Psoas muscle (tissue), 8 donors: Measurements from ENCODE around the gene MRPS9. TPM values are rescaled to one million over a fixed set of nuclear protein-coding genes. Genes with fewer than 3 reads are reported as not detected.

Experiments used
- ATAC-seq, 4 donors: fragments of 200-7000 bp; cut with Tn5 transposase; one replicate each; pipeline ENCODE4 v1.9.1; 2020; ENCODE audit warnings: moderate library complexity in 3 of 4, mild to moderate bottlenecking in 2 of 4
- DNase-seq, 2 donors: peaks; one replicate each; pipeline ENCODE4 v3.0.0-alpha.2; 2020
- H3K27ac ChIP-seq: fragments of 200-600 bp; one replicate; pipeline ENCODE4 v1.8.0; 2022
- H3K27me3 ChIP-seq, 3 donors: fragments of 200-600 bp in 1 of 3; one replicate each; pipeline versions ENCODE4 v1.6.1 to v1.8.0; 2013 to 2022; ENCODE audit warnings: low read length in 2 of 3, mild to moderate bottlenecking in 2 of 3, moderate library complexity in 1 of 3; ENCODE audit not compliant: insufficient read depth in 3 of 3
- H3K36me3 ChIP-seq, 2 donors: fragments of 200-600 bp in 1 of 2; one replicate each; pipeline versions ENCODE4 v1.6.1 to v1.8.0; 2013 to 2022; ENCODE audit warnings: low read depth in 1 of 2, mild to moderate bottlenecking in 1 of 2, moderate library complexity in 1 of 2; ENCODE audit not compliant: insufficient read depth in 1 of 2
- H3K4me1 ChIP-seq: fragments of 200-600 bp; one replicate; pipeline ENCODE4 v1.8.0; 2022
- H3K4me3 ChIP-seq: fragments of 200-600 bp; one replicate; pipeline ENCODE4 v1.8.0; 2022; ENCODE audit warnings: mild to moderate bottlenecking
- H3K9me3 ChIP-seq: fragments of 200-600 bp; one replicate; pipeline ENCODE4 v1.8.0; 2022
- WGBS, 3 donors: extraction: QIAGEN DNeasy Blood & Tissue Kit; methylation state at CpG; one replicate each; pipeline versions ENCODE4 v1.1.6 to v1.1.7; 2013; 5-methylcytosine and 5-hydroxymethylcytosine counted together
- intact Hi-C, 2 donors: fragments of 100-400 bp; cut with DNase I; formaldehyde crosslinking; loops; one replicate each; pipeline versions ENCODE4 v1.11.0 to v1.14.2; 2022
- long read RNA-seq, 2 donors: library from polyadenylated mRNA; unstranded; transcript quantifications; one replicate each; pipeline ENCODE4 v2.0.0, GENCODE V29; 2021
- polyA plus RNA-seq, 3 donors: library from polyadenylated mRNA; stranded (reverse); fragments of 200-250 nt; gene quantifications; one replicate each; pipeline ENCODE4 v1.2.3, GENCODE V29; 2013
- total RNA-seq, 4 donors: library from RNA; stranded (reverse); fragmentation: NEBNext Ultra II Directional in 2 of 4; extraction: Animal tissue kit (Norgen Biotek cat#: 25700) in 2 of 4; gene quantifications; one replicate each; pipeline versions ENCODE4 v1.2.1 to v1.2.4, GENCODE V29; 2021 to 2023
- TF ChIP-seq, protein P1 (sequence below): fragments of 200-600 bp; IDR thresholded peaks from one replicate; pipeline ENCODE4 v1.8.0; 2022; ENCODE audit warnings: antibody characterized with exemption
- donor health status: healthy with polysubstance abuse.
- donor health status: DM: no; HTN: no; CAD: no; lungs with moderate emphysema.
- donor health status: Bipolar disorder and iron deficiency.
- donor health status: healthy.
- donor health status: DM: yes; HTN: yes; CAD: no.
- donor health status: DM: no; HTN: no; CAD: no.
- donor health status: DM: no; HTN: no; CAD: no.
- donor health status: DM: yes; HTN: yes; CAD: no.

The MRPS9 gene
- 10 to 100 TPM; 41.3 to 62.4 (median 53.7) TPM for total RNA-seq
- polyA plus RNA-seq: 10 to 100 TPM; 44.8 to 61.8 (median 49.8) TPM
- long read RNA-seq, donor 1, transcript MRPS9-201 (11 exons, 1,500 nt): major isoform, 44 of 46 reads
- long read RNA-seq, donor 1, partial matches to known transcripts: 0 of 46 reads
- long read RNA-seq, donor 1, other reads (novel, unspliced or antisense): 2 of 46 reads
- long read RNA-seq, donor 2, transcript MRPS9-201 (11 exons, 1,500 nt): major isoform, 119 of 131 reads
- long read RNA-seq, donor 2, partial matches to known transcripts: 4 of 131 reads
- long read RNA-seq, donor 2, other reads (novel, unspliced or antisense): 8 of 131 reads

- intact Hi-C loops: no loop called here
- Histone ChIP-seq H3K9me3 (no peaks in the 10 kb centered on the region), H3K36me3 (no peaks in the 10 kb centered on the region), H3K27ac (peak within 1 kb of the TSS; percentile 80), H3K27me3 (no peaks in the 10 kb centered on the region), H3K4me1 (peaks cover 19% of the 10 kb centered on the region), H3K4me3 (peak within 1 kb of the TSS; percentile 86)
- ATAC-seq (peak; percentile 100), DNase-seq (peak; percentile 99)
- TF ChIP-seq, protein P1, sequence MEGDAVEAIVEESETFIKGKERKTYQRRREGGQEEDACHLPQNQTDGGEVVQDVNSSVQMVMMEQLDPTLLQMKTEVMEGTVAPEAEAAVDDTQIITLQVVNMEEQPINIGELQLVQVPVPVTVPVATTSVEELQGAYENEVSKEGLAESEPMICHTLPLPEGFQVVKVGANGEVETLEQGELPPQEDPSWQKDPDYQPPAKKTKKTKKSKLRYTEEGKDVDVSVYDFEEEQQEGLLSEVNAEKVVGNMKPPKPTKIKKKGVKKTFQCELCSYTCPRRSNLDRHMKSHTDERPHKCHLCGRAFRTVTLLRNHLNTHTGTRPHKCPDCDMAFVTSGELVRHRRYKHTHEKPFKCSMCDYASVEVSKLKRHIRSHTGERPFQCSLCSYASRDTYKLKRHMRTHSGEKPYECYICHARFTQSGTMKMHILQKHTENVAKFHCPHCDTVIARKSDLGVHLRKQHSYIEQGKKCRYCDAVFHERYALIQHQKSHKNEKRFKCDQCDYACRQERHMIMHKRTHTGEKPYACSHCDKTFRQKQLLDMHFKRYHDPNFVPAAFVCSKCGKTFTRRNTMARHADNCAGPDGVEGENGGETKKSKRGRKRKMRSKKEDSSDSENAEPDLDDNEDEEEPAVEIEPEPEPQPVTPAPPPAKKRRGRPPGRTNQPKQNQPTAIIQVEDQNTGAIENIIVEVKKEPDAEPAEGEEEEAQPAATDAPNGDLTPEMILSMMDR: no peak
- 0% methylated on average over 54 to 55 of the region's 55 CpGs for WGBS, 3 donors
Measured at GRCh38 chr2:105037572-105038382, at the start of gene MRPS9. Gene MRPS9, plus strand, starts transcription at chr2:105038069. Its CDS starts 24 bp downstream, at chr2:105038093.

DNA sequence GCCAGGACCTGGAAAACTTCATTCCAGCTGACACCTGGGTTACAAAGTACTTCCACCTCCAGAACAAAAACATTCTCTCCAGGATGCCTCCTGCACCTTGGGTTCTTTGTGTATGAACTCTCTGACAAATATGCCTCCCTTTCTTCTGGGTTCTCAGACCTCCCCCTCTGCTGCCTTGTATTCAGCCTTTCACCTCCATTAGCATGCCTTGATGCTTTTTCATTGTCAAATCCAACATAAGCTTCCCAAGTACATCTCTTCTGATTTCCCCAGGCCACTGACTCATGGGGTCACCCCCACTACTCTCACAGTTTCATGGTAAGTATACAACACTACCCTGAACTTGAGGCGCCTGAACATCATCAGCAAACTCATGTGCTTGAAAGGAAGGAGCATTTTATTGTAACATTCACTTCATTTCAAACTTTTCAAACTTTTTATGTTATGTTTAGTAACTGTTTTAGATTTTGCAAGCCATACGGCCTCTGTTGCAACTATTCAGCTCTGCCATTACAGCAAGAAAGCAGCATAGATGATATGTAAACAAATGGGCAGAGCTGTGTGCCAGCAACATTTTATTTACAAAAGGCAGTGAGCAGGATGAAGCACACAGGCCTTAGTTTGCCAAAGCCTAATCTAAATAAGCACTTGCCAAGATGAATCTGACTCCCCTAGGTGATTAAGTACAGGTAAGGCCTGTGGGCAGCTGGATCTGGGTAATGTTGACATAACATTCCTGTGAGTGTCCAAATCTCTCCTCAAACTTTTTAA lies 32.5 kb upstream of the MRPS9 start:
- H3K9me3 ChIP-seq: peaks cover 16% of the 10 kb centered on the region
- TF ChIP-seq, protein P1: no peak

DNA sequence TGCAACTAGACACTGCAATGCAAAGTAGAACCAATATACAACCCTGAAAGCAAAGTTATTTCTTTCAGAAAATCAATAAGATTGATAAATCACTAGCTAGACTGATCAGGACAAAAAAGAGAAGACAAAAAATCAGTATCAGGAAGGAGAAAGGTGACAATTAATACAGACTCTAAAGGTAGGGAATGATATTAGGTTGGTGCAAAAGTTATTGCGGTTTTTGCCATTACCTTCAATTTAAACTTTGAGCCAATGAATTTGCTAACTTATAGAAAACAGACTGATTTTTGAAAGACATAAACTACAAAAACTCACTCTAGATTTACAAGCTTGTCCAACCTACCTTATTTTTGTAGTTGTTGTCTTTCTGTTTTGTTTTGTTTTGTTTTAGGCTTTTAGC lies 30.5 kb upstream of the MRPS9 start:
- intact Hi-C loops: no loop called here
- H3K27ac ChIP-seq: no peak overlapping the region
- DNase-seq (no peak), ATAC-seq (no peak)
- 95 to 100% (median 96%) methylated on average over 1 of the region's 1 CpG for WGBS, 3 donors
- H3K4me1 ChIP-seq: no peaks in the 10 kb centered on the region
- H3K27me3 ChIP-seq: no peaks in the 10 kb centered on the region
- TF ChIP-seq, protein P1: no peak
- H3K36me3 ChIP-seq: no peaks in the 10 kb centered on the region
- H3K4me3 ChIP-seq: no peak overlapping the region
- H3K9me3 ChIP-seq: peaks cover 7% of the 10 kb centered on the region

More for the DNA sequence above, 32.5 kb upstream of the MRPS9 start:
- no peaks in the 10 kb centered on the region for H3K27me3 ChIP-seq
- no peaks in the 10 kb centered on the region for H3K36me3 ChIP-seq
- H3K4me3 ChIP-seq: no peak overlapping the region
- no peak for DNase-seq
- ATAC-seq: no peak
- intact Hi-C loops: no loop called here
- WGBS, 3 donors: 73 to 85% (median 77%) methylated on average over 2 of the region's 2 CpGs
- H3K4me1 ChIP-seq: no peaks in the 10 kb centered on the region
- no peak overlapping the region for H3K27ac ChIP-seq

DNA sequence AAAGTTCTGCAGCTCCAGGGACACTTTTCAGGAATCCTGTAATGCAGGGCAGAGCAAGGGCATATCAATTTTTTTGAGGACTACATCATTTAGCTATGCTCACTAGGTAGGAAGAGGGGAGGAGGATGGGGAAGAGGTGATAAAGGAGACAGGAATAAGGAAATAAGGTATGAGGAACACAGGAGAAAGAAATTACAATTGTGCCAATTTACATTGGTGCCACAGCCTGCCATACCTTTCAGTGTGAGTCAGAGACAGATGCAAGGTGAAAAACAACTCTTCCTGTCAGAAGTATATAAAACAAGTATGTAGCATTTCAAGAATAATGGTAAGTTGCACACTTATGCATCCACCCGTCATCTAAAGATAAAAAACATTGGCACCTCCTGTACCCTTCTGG lies 5.4 kb upstream of the MRPS9 start:
- WGBS, 3 donors: 84 to 96% (median 90%) methylated on average over 1 of the region's 1 CpG
- Histone ChIP-seq H3K4me1 (peaks cover 9% of the 10 kb centered on the region), H3K27ac (no peak overlapping the region), H3K36me3 (no peaks in the 10 kb centered on the region), H3K27me3 (no peaks in the 10 kb centered on the region), H3K4me3 (no peak overlapping the region), H3K9me3 (no peaks in the 10 kb centered on the region)
- TF ChIP-seq, protein P1: no peak
- ATAC-seq (no peak), DNase-seq (no peak)
- intact Hi-C loops: no loop called here
